ENCODE measurements around the gene PAQR4.
"Not testable (repeated sequence)": the region's sequence is repeated elsewhere in the genome, so short reads cannot be mapped to it uniquely, and the experiment has no call there.

Gene PAQR4

DNA sequence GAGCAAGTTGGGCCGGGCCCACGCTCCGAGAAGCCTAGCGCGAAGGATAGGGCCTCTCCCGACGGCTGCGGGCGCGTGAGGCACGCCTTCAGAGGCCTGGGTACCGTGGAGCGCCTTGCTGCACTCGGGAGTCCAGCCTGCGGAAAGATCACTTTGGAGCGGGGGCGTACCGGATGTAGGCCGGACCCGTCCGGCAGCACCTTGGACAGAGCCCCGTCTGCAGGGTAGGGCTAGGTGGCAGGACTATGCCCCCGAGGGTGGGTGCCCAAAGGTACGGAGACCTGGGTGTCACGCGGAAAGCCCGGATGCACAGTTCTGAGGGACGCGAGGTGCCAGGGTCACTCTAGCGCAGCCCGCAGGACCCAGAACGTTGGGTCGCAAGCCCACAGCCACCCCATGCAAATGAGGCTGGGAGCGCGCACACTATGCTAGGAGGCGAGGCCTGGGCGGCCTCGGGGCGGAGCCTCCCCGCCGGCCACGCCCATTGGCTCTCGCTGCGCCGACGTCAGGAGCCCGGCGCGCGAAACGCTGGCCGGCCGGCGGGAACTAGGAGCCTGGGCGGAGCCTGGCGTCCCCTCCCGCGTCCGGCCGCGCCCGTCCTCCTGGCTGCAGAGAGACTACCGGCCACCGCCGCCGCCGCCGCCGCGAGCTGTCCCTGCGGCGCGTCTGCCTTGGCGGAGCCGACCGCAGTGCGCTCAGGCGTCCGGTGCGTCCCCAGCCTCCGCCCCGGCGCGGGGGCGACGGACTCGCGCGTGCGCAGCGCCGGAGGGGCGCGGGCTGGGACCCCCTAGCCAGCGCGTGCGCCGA lies at the start of gene PAQR4:
TSS of gene PAQR4 (plus strand) at position 611 of the 807 bp plus-strand sequence. CDS start 327 bp downstream, outside the sequence.
- peak; percentile 91 for DNase-seq (ENCODE audit: low spot score)

- DNase-seq (ENCODE audit: low spot score): peak; percentile 60
These were observed 49.5 kb upstream of the PAQR4 start for GRCh38 chr16:2919511-2920255.

GRCh38 chr16:2923481-2923880 lies 45.7 kb upstream of the PAQR4 start:
- no peak for DNase-seq (ENCODE audit: low spot score)

GRCh38 chr16:2924901-2925755 lies 44.0 kb upstream of the PAQR4 start:
- DNase-seq (ENCODE audit: low spot score): no peak

DNA sequence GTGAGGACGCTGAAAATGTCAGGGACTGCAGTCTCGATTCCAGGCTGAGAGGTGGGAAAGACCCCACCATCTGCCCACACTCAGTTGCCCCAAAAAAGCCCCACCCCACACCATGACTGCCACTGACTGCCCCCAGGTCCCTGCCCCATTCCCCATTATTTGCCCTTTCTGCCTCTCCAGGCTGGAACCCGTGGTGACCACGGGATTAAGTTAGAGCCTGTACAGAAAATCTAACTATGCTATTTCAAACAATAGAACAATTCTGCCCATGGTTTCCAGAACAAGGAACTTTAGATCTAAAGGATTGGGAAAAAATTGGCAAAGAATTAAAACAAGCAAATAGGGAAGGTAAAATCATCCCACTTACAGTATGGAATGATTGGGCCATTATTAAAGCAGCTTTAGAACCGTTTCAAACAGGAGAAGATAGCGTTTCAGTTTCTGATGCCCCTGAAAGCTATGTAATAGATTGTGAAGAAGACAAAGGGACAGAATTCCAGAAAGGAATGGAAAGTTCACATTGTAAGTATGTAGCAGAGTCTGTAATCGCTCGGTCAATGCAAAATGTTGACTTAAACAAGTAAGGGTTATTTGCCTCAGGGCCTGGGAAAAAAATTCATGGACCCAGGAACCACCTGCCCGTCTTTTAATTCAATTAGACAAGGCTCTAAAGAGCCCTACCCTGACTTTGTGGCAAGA lies 43.0 kb upstream of the PAQR4 start:
- DNase-seq (ENCODE audit: low spot score): no peak

- DNase-seq (ENCODE audit: low spot score): no peak
These were observed 42.5 kb upstream of the PAQR4 start for GRCh38 chr16:2926650-2926999.

- DNase-seq (ENCODE audit: low spot score): peak; percentile 77
These were observed 42.0 kb upstream of the PAQR4 start for GRCh38 chr16:2927010-2927646.

DNA sequence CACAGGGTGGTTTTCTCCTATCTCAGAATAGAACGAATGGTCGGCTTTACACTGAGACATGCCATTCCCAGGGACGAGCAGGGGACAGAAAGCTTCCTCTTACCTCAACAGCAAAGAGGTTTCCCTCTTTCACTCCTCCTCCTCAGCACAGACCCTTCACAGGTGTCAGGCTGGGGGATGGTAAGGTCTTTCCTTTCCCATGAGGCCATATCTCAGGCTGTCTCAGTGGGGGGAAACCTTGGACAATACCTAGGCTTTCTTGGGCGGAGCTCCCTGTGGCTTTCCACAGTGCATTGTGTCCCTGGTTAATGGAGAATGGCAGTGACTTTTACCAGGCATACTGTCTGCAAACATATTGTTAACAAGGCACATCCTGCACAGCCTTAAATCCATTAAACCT lies 41.0 kb upstream of the PAQR4 start:
- not testable (repeated sequence) for DNase-seq (ENCODE audit: low spot score)

DNA sequence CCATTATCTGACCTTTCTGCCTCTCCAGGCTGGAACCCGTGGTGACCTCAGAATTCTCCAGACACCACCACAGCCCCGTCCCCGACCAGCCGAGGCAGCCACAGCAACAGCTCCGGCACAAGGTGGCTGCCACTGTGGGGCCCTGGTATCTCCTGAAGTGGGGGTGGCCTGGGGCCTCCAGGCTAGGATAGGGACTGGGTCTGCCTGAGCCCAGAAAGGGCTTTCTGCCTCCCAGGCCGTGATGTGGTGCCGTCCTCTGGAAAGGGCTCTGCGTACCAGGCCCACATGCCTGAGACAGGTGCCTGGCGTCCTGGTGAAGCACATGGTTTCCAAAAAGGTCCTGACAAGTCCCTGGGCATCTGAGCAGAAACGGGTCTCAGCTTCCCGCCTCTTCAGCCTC lies 40.4 kb upstream of the PAQR4 start:
- DNase-seq (ENCODE audit: low spot score): no peak

DNA sequence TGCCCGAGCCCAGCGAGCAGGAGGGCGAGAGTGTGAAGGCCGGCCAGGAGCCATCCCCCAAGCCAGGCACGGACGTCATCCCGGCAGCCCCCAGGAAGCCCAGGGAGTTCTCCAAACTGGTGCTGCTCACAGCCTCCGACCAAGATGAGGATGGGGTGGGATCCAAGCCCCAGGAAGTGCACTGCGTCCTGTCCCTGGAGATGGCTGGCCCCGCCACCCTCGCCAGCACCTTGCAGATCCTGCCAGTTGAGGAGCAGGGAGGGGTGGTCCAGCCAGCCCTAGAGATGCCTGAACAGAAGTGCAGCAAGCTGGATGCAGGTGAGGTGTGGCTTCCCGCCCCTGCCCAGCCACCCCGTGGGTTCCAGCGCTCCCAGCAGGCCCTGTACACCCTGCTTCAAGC lies 39.5 kb upstream of the PAQR4 start:
- no peak for DNase-seq (ENCODE audit: low spot score)

GRCh38 chr16:2930236-2930635 lies 38.9 kb upstream of the PAQR4 start:
- DNase-seq (ENCODE audit: low spot score): no peak

GRCh38 chr16:2931231-2931914 lies 37.8 kb upstream of the PAQR4 start:
- not testable (repeated sequence) for DNase-seq (ENCODE audit: low spot score)

DNA sequence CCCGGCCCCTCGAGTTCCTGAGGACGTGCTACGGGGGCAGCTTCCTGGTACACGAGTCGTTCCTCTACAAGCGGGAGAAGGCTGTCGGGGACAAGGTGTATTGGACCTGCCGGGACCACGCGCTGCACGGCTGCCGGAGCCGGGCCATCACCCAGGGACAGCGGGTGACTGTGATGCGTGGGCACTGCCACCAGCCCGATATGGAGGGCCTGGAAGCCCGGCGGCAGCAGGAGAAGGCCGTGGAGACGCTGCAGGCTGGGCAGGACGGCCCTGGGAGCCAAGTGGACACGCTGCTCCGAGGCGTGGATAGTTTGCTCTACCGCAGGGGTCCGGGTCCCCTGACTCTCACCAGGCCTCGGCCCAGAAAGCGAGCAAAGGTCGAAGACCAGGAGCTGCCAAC lies 36.0 kb upstream of the PAQR4 start:
- no peak for DNase-seq (ENCODE audit: low spot score)

- no peak for DNase-seq (ENCODE audit: low spot score)
These were observed 35.4 kb upstream of the PAQR4 start for GRCh38 chr16:2933701-2934100.

GRCh38 chr16:2934450-2934849 lies 34.7 kb upstream of the PAQR4 start:
- DNase-seq (ENCODE audit: low spot score): no peak

DNA sequence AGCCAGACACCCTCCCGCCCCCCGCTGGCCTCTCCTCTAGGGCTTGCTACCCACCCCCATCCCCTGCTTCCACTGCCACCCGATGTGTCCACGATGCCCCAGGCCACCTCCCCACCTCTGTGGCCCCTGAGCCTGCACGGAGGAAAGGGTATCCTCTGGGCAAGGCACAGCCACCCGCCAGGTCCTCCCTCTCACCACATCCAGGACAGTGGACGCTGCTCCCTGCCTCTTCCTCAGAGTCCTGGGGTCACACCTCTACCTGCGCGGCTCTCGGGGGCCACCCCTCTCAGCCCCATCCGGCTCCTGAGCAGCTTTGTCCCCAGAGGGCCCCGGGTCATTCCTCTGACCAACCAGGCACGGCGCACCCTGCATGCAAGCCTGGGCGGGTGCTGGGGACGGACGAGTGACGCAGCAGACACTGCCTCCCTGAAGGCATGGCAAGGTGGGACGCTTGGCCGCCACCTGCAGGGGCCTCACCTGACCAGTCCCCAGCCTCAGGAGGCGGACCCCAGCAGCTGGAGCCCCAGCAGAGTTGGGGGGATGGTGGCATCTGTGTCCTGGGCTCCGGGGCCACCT lies 32.6 kb upstream of the PAQR4 start:
- no peak for DNase-seq (ENCODE audit: low spot score)

DNA sequence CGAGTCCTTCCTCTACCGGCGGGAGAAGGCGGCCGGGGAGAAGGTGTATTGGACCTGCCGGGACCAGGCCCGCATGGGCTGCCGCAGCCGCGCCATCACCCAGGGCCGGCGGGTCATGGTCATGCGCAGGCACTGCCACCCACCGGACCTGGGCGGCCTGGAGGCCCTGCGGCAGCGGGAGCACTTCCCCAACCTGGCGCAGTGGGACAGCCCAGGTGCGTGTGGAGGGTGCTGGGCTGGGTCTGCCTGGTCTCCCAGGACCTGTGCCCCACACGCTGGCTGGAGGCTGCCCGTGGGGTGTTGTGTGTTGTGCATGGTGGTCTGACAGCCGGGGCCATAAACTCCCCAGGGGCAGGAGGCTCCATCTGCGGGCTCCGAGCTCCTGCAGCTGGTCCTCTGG lies 32.0 kb upstream of the PAQR4 start:
- no peak for DNase-seq (ENCODE audit: low spot score)

DNA sequence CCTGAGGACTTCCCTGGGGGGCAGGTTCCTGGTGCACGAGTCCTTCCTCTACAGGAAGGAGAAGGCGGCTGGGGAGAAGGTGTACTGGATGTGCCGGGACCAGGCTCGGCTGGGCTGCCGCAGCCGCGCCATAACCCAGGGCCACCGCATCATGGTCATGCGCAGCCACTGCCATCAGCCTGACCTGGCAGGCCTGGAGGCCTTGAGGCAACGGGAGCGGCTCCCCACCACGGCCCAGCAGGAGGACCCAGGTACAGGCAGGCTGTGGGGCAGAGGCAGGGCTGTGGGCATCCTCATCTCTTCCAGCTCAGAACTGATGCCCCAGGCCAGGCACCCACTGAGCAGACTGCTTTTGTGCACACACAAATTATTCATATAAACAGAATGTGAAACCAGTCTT lies 30.9 kb upstream of the PAQR4 start:
- DNase-seq (ENCODE audit: low spot score): no peak

- DNase-seq (ENCODE audit: low spot score): no peak
These were observed 29.2 kb upstream of the PAQR4 start for GRCh38 chr16:2939968-2940367.

GRCh38 chr16:2942045-2942444 lies 27.1 kb upstream of the PAQR4 start:
- no peak for DNase-seq (ENCODE audit: low spot score)

All from kidney capillary endothelial cell (primary cell).